Measurements from ENCODE around the gene ITGBL1.

ITGBL1 gene

GRCh38 chr13:101751488-101751887 lies 299.0 kb downstream of the ITGBL1 start:
- no peak overlapping the region for H3K27ac ChIP-seq (ENCODE audit: low read depth, low read length)
- no peaks in the 10 kb centered on the region for H3K27me3 ChIP-seq (ENCODE audit: control insufficient read depth, insufficient read depth, low read length)
- H3K4me3 ChIP-seq (ENCODE audit: low read depth, low read length) = no peak overlapping the region
- H3K9me3 ChIP-seq (ENCODE audit: control insufficient read depth, insufficient read depth, low read length) = no peaks in the 10 kb centered on the region
- peaks cover 6% of the 10 kb centered on the region for H3K4me1 ChIP-seq (ENCODE audit: control insufficient read depth, insufficient read depth, low read length)
- H3K36me3 ChIP-seq (ENCODE audit: control insufficient read depth, insufficient read depth, low read length) = no peaks in the 10 kb centered on the region
- H3K9ac ChIP-seq (ENCODE audit: low read depth, low read length) = no peak overlapping the region

GRCh38 chr13:101752432-101752831 lies 300.0 kb downstream of the ITGBL1 start:
- Histone ChIP-seq H3K9ac (ENCODE audit: low read depth, low read length) (no peak overlapping the region), H3K4me1 (ENCODE audit: control insufficient read depth, insufficient read depth, low read length) (peaks cover 9% of the 10 kb centered on the region), H3K9me3 (ENCODE audit: control insufficient read depth, insufficient read depth, low read length) (no peaks in the 10 kb centered on the region), H3K36me3 (ENCODE audit: control insufficient read depth, insufficient read depth, low read length) (no peaks in the 10 kb centered on the region), H3K27ac (ENCODE audit: low read depth, low read length) (no peak overlapping the region), H3K27me3 (ENCODE audit: control insufficient read depth, insufficient read depth, low read length) (no peaks in the 10 kb centered on the region), H3K4me3 (ENCODE audit: low read depth, low read length) (no peak overlapping the region)

GRCh38 chr13:101755228-101755887 lies 302.9 kb downstream of the ITGBL1 start:
- no peaks in the 10 kb centered on the region for H3K9me3 ChIP-seq (ENCODE audit: control insufficient read depth, insufficient read depth, low read length)
- H3K4me1 ChIP-seq (ENCODE audit: control insufficient read depth, insufficient read depth, low read length) = peaks cover 37% of the 10 kb centered on the region
- H3K4me3 ChIP-seq (ENCODE audit: low read depth, low read length) = no peak overlapping the region
- H3K27me3 ChIP-seq (ENCODE audit: control insufficient read depth, insufficient read depth, low read length) = no peaks in the 10 kb centered on the region
- no peak overlapping the region for H3K27ac ChIP-seq (ENCODE audit: low read depth, low read length)
- no peaks in the 10 kb centered on the region for H3K36me3 ChIP-seq (ENCODE audit: control insufficient read depth, insufficient read depth, low read length)
- H3K9ac ChIP-seq (ENCODE audit: low read depth, low read length) = no peak overlapping the region

GRCh38 chr13:101757446-101758039 lies 305.1 kb downstream of the ITGBL1 start:
- H3K36me3 ChIP-seq (ENCODE audit: control insufficient read depth, insufficient read depth, low read length) = no peaks in the 10 kb centered on the region
- H3K9ac ChIP-seq (ENCODE audit: low read depth, low read length) = no peak overlapping the region
- H3K4me3 ChIP-seq (ENCODE audit: low read depth, low read length) = no peak overlapping the region
- peaks cover 33% of the 10 kb centered on the region for H3K4me1 ChIP-seq (ENCODE audit: control insufficient read depth, insufficient read depth, low read length)
- no peaks in the 10 kb centered on the region for H3K9me3 ChIP-seq (ENCODE audit: control insufficient read depth, insufficient read depth, low read length)
- no peaks in the 10 kb centered on the region for H3K27me3 ChIP-seq (ENCODE audit: control insufficient read depth, insufficient read depth, low read length)
- no peak overlapping the region for H3K27ac ChIP-seq (ENCODE audit: low read depth, low read length)

GRCh38 chr13:101763191-101763590 lies 310.7 kb downstream of the ITGBL1 start:
- Histone ChIP-seq H3K27ac (ENCODE audit: low read depth, low read length) (no peak overlapping the region), H3K4me1 (ENCODE audit: control insufficient read depth, insufficient read depth, low read length) (peaks cover 24% of the 10 kb centered on the region), H3K4me3 (ENCODE audit: low read depth, low read length) (no peak overlapping the region), H3K9ac (ENCODE audit: low read depth, low read length) (no peak overlapping the region), H3K27me3 (ENCODE audit: control insufficient read depth, insufficient read depth, low read length) (no peaks in the 10 kb centered on the region), H3K9me3 (ENCODE audit: control insufficient read depth, insufficient read depth, low read length) (no peaks in the 10 kb centered on the region), H3K36me3 (ENCODE audit: control insufficient read depth, insufficient read depth, low read length) (no peaks in the 10 kb centered on the region)

Data from HUES48 (cell line).